Measurements from ENCODE around the gene RAB40A.

The RAB40A gene

DNA sequence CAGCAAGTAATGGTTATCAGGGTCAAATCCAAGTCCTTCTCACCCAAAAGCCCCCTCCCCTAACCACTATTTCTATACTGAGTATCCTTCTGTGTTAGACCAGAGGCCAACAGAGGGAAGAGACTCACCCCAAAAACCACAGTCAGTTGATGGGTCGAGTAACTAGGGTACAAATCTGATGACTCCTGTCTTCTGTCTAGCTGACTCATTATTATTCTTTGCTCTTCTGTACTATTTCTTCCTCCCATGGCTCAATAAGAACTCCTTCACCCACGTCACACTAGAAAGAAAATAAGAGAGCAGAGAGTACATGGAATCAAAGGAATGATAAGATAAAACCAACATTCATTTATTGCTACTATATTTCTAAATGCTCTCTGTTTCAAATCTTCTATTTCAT is 2.0 kb downstream of the RAB40A start:
- H3K4me3 ChIP-seq (replicated peaks in 1 of 2; ENCODE audit: low read depth in 2 of 2, low read length in 2 of 2) = no peak overlapping the region
- DNase-seq (ENCODE audit: low read depth in 2 of 2) = peak; percentile 66 to 82
- TF ChIP-seq, protein P1, sequence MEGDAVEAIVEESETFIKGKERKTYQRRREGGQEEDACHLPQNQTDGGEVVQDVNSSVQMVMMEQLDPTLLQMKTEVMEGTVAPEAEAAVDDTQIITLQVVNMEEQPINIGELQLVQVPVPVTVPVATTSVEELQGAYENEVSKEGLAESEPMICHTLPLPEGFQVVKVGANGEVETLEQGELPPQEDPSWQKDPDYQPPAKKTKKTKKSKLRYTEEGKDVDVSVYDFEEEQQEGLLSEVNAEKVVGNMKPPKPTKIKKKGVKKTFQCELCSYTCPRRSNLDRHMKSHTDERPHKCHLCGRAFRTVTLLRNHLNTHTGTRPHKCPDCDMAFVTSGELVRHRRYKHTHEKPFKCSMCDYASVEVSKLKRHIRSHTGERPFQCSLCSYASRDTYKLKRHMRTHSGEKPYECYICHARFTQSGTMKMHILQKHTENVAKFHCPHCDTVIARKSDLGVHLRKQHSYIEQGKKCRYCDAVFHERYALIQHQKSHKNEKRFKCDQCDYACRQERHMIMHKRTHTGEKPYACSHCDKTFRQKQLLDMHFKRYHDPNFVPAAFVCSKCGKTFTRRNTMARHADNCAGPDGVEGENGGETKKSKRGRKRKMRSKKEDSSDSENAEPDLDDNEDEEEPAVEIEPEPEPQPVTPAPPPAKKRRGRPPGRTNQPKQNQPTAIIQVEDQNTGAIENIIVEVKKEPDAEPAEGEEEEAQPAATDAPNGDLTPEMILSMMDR (IDR thresholded peaks at IDR 0.05; ENCODE audit: low read depth, low read length) = no peak

DNA sequence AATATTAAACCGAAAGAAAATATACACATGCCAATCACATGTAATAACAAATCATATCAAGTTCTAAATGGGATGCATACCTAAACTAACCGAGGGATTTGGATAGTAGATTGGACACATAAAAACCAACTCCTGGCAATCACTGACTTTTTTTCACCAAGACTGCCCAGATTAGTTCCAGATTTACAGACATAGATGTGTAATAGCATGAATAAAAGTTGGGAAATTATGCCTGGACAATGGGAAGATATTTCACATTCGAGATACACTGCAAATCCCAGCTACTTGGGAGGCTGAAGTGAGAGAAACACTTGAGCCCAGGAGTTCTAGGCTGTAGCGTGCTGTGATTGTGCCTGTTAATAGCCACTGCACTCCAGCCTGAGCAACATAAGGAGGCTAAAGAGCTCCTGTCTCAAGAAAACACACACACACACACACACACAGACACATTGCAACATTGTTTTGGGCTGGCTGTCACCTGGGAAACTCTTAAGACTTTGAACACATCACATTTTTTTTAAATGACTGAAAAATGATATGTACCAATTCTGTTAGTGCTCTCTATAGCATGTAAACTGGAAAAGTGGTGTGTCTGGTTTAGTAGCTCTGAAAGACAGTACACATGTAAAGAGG is 5.7 kb downstream of the RAB40A start:
- TF ChIP-seq, protein P1 (IDR thresholded peaks at IDR 0.05; ENCODE audit: low read depth, low read length) = no peak
- DNase-seq (ENCODE audit: low read depth in 2 of 2) = peak; percentile 56 to 63
- no peak overlapping the region for H3K4me3 ChIP-seq (replicated peaks in 1 of 2; ENCODE audit: low read depth in 2 of 2, low read length in 2 of 2)

DNA sequence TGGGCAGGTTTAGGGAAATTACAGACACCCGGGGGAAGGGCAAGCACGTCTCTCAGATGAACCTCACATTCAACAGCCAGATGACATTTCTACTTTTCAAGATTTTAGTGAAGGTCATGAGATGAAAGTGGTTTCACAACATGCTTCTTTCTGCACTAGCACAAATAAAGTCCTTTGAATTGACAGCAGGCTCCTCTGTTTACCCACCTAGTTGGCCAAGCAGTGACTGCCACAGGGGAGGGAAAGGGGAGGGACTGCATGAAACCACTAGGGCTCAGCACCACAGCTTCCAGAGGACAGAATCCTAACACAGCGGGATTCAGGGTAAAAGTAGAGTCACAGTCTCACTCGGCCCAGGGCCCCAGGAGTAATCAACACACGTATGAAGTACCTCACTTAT is 6.2 kb downstream of the RAB40A start:
- no peak overlapping the region for H3K4me3 ChIP-seq (replicated peaks in 1 of 2; ENCODE audit: low read depth in 2 of 2, low read length in 2 of 2)
- TF ChIP-seq, protein P1 (IDR thresholded peaks at IDR 0.05; ENCODE audit: low read depth, low read length) = no peak
- DNase-seq (ENCODE audit: low read depth in 2 of 2) = no peak

DNA sequence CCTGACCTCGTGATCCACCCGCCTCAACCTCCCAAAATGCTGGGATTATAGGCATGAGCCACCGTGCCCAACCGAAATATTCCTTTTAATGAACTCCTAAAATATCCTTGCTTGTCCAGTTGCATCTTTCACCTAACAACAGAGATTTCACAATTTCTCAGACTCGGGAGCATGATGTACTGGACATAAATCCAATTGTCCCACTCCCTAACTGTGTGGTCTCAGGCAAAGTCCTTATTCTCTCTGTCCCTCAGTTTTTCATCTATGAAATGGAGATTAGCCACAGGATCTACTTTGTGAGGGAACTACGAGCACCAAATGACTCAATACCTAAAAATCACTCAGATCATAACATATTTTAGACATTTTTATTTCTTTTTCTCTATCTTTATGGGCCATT is 9.3 kb downstream of the RAB40A start:
- TF ChIP-seq, protein P1 (IDR thresholded peaks at IDR 0.05; ENCODE audit: low read depth, low read length) = no peak
- no peak for DNase-seq (ENCODE audit: low read depth in 2 of 2)
- no peak overlapping the region for H3K4me3 ChIP-seq (replicated peaks in 1 of 2; ENCODE audit: low read depth in 2 of 2, low read length in 2 of 2)

DNA sequence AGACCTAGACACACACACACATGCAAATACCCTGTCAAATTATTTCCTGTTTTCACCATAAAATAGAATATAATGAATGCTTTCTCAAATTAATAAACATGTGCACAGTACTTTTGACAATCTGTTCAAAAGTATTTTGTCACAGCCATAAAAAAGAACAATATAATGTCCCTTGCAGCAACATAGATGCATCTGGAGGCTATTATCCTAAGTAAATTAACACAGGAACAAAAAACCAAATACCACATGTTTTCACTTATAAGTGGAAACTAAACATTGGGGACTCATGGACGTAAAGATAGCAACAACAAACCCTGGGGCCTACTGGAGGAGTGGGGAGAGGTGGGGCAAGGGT is 15.5 kb downstream of the RAB40A start:
- H3K4me3 ChIP-seq (replicated peaks in 1 of 2; ENCODE audit: low read depth in 2 of 2, low read length in 2 of 2) = no peak overlapping the region
- TF ChIP-seq, protein P1 (IDR thresholded peaks at IDR 0.05; ENCODE audit: low read depth, low read length) = no peak
- DNase-seq (ENCODE audit: low read depth in 2 of 2) = no peak

DNA sequence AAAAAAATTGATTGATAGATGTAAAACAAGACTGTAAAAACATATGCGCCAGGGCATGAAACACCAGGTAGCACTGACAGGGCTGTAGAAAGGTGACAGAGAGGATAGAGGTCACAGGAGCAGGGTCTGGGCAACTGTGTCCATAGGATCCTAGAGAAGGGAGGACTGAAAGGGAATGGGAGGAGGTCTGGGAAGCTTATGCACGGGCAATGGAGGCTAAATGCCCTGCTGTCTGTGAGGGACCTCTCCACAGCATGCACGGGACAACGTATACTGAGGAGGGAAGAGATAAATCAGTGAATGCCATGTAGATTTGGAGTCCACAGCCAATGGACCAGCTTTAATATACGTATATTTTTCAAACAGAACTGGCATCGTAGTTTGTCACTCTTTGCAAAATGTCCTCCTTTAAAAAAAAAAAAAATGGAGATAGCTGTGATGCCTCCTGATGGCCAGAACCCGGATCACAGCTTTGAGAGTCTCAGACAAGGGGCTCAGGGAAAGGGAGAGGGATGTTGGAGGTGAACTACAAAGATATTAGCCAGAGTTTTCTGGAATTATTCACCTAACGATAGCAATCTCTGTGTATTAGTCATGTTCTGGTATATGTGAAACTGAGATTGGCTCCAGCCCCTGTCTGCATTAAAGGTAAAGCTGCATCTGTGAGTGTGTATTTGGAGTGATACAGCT is 16.0 kb downstream of the RAB40A start:
- H3K4me3 ChIP-seq (replicated peaks in 1 of 2; ENCODE audit: low read depth in 2 of 2, low read length in 2 of 2) = no peak overlapping the region
- TF ChIP-seq, protein P1 (IDR thresholded peaks at IDR 0.05; ENCODE audit: low read depth, low read length) = no peak
- peak in 1 of 2 donors; percentile 33 for DNase-seq (ENCODE audit: low read depth in 2 of 2)

All from cardiac fibroblast (primary cell).